Stimulated activated CD8-positive, alpha-beta memory T cell treated with anti-CD3 and anti-CD28 coated beads, Interleukin-7, amount 100 ng/mL, for 1 hour (primary cell): ENCODE results near the gene KDM7A.
"Not testable (repeated sequence)": the region's sequence is repeated elsewhere in the genome, so short reads cannot be mapped to it uniquely, and the experiment has no call there.

Experiments
- DNase-seq, 2 donors: peaks; one replicate each; pipeline ENCODE4 v3.0.0-alpha.2; 2020; ENCODE audit warnings: low read depth in 2 of 2

KDM7A gene

GRCh38 chr7:140202942-140203341 is 26.2 kb upstream of the KDM7A start:
- DNase-seq, result not testable (repeated sequence)

- no peak for DNase-seq
Measured at GRCh38 chr7:140201393-140201792, 24.6 kb upstream of the KDM7A start.

- DNase-seq, result no peak
Measured at GRCh38 chr7:140200061-140200989, 23.5 kb upstream of the KDM7A start.

DNA sequence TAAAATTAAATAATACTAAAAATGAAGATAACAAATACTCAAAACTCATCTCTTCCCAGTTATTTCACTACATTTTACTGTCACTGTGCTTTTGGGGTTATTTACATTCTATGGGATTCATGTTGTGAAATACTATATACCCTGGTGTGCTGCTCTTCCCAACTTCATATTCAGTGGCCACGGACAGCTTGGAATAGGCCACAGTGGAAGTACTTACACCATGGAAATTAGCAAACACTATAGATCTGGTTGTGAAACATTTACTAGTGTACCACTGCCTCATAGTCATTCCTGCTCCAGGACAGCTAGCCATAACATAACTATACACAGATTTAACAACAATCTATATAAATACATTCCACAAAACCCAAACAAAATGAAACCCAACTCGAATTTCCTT is 21.2 kb upstream of the KDM7A start:
- no peak for DNase-seq

- no peak for DNase-seq
Measured at GRCh38 chr7:140197218-140197890, 20.6 kb upstream of the KDM7A start.

DNA sequence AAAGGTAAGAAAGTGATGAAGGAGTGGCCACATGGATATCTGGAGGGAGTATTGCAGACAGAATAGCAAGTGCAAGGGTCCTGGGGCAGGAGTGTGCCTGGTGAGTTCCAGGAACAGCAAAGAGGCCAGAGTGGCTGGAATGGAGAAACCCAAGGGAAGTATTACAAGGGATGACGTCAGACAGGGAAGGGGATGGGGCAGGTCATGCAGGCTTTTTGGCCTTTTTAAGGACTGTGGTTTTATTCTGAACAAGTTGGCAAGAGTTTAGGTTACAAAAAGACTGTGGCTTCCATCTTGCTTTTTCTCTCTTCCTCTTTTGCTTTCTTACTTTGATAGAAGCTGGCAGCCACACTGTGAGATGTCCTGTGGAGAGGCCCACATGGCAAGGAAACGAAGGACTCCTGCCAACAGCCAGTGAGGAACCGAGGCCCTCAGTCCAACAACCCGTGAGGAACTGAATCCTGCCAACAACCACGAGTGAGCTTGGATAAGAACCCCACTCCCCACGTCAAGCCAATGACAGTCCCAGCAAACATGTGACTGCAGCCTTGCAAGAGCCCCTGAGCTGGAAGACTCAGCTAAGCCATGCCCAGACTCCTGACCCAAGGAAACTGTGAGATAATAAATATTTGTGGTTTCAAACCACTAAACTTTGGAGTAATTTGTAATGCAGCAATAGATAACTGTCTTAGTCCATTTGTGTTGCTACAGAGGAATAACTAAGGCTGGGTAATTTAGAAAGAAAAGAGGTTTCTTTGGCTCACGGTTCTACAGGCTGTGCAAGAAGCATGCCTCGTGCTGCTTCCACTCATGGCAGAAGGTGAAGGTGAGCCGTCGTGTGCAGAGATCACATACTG is 19.8 kb upstream of the KDM7A start:
- no peak for DNase-seq

- no peak for DNase-seq
Measured at GRCh38 chr7:140195859-140196258, 19.1 kb upstream of the KDM7A start.

GRCh38 chr7:140192620-140193019 is 15.8 kb upstream of the KDM7A start:
- DNase-seq, result no peak

DNA sequence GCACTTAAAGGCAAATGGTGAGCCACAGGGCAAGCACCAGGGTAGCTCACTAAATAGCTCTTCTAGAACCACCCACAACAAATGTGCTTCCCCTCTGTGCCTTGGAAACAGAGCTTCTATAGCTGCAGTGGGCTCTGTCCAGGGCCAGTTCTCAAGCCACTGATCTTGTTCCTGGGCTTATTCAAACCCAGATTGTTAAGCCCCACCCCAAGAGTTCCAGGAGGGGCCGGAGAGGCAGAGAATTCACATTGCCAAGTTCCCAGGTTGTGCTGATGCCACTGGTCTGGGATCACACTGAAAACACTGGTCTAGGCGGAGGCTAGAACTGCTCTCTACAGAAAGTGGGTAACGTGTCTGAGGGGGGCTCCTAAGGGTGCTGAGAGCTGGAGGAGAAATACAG is 15.4 kb upstream of the KDM7A start:
- no peak for DNase-seq

DNA sequence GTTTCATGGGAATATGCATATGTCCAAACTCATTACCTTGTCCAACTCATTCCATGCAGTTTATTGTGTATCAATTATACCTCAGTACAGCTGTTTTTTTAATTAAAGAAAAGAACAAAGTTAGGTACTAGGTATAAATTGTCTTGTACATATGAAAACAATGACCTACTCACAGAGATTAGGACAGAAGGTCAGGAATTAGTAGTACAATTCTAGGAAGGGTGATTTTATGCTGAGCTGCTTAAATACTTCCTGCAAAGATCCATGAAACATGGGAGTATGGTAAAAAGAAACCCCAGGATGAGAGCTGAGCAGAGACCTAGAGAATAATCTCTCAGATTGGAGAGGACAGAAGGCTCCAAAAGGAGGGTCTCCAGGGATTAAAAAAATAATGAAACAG is 13.8 kb upstream of the KDM7A start:
- no peak for DNase-seq

- no peak for DNase-seq
Measured at GRCh38 chr7:140189917-140190316, 13.1 kb upstream of the KDM7A start.

- no peak for DNase-seq
Measured at GRCh38 chr7:140182917-140183316, 6.1 kb upstream of the KDM7A start.

DNA sequence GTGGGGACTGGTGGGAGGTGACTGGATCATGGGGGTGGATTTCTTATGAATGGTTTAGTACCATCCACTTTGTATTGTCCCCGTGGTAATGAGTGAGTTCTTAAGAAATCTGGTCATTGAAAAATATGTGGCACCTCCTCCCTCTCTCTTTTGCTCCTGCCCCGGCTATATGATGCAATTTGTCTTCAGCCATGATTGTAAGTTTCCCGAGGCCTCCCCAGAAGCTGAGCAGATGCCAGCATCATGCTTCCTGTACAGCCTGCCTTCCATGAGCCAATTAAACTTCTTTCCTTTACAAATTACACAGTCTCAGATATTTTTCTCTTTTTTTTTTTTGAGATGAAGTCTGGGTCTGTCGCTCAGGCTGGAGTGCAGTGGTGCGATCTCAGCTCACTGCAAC is 2.6 kb upstream of the KDM7A start:
- DNase-seq, result no peak

DNA sequence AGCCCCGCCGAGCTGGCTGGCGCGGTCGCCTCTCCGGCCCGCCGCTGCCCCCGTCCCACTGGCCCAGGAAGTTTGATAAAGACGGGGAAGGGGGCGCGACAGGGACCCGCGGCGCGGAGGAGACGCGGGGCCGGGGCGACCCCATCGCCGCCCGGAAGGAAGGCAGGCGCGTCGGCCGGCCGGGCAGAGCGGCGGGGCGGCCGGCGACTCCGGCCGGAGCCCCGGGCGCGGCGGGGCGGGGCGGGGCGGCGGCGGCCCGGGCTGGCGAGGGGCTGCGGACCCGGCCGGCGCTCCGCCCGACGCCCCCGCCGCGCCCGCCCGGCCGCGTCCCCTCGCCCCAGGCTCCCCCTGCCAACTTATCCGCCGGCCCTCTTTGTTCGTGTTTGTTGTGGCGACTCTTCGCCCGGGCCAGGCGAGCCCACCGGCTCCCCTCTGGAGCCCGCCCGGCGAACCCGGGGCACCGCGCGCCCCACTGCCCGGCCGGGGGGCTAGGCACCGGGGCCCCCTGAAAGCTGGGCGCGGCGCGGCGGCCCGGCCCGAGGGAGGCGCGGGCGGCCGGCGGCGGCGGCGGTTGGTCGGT is 571 bp downstream of the KDM7A start:
- no peak for DNase-seq

GRCh38 chr7:140175221-140176121 is 1.3 kb downstream of the KDM7A start:
- peak; percentile 70 to 76 for DNase-seq

GRCh38 chr7:140174217-140174616 is 2.6 kb downstream of the KDM7A start:
- DNase-seq, result no peak

- DNase-seq, result no peak
Measured at GRCh38 chr7:140170375-140170774, 6.4 kb downstream of the KDM7A start.

- DNase-seq, result no peak
Measured at GRCh38 chr7:140168816-140169215, 8.0 kb downstream of the KDM7A start.

DNA sequence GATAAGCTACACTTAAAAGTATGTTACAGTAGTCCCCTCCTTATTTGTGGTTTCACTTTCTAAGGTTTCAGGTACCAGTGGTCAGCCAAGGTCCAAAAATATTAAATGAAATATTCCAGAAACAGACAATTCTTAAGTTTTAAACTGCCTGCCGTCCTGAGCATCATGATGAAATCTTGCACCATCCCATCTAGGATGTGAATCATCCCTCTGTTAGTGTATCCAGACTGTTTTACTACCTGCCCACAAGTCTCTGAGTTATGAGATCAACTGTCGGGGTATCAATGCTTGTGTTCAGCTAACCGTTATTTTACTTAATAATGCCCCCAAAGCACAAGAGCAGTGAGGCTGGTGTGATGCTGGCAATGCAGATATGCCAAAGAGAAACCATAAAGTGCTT is 11.4 kb downstream of the KDM7A start:
- DNase-seq, result no peak

GRCh38 chr7:140162081-140162480 is 14.7 kb downstream of the KDM7A start:
- not testable (repeated sequence) for DNase-seq

DNA sequence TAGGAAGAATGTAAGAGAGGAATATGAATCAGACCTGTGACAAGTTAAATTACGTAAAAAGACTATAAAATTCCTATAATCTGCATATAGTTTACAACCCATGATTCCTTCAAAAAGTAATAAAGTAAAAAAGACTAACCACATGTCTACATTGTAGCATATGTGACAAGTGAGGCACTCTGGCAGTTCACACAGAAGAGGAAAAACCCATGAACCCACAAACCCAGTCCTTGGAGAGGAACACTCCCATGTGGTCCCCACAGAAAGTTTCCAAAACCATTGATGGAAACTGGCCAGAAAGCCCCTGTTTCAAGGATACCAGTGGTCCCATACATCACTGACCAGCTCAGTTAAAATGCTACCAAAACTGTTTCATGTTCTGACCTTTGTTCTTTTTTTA is 15.7 kb downstream of the KDM7A start:
- DNase-seq, result no peak
